GM23338 (cell line): ENCODE measurements around the gene SDR42E1.

Source experiments
- REST ChIP-seq: IDR thresholded peaks from one replicate; pipeline ENCODE4 v1.6.1; 2018; ENCODE audit warnings: antibody characterized with exemption; ENCODE audit not compliant: unreplicated experiment
- TF ChIP-seq, protein P1 (sequence below), 2 experiments: fragments of 200-600 bp in 1 of 2; sonication (generic) in 1 of 2; conservative IDR thresholded peaks; 2 replicates each; pipeline versions ENCODE4 v1.5.1 to v1.6.1; 2016 to 2017; ENCODE audit warnings: antibody characterized with exemption in 2 of 2, low read depth in 2 of 2, mild to moderate bottlenecking in 2 of 2, moderate library complexity in 1 of 2

- TF ChIP-seq, protein P1, sequence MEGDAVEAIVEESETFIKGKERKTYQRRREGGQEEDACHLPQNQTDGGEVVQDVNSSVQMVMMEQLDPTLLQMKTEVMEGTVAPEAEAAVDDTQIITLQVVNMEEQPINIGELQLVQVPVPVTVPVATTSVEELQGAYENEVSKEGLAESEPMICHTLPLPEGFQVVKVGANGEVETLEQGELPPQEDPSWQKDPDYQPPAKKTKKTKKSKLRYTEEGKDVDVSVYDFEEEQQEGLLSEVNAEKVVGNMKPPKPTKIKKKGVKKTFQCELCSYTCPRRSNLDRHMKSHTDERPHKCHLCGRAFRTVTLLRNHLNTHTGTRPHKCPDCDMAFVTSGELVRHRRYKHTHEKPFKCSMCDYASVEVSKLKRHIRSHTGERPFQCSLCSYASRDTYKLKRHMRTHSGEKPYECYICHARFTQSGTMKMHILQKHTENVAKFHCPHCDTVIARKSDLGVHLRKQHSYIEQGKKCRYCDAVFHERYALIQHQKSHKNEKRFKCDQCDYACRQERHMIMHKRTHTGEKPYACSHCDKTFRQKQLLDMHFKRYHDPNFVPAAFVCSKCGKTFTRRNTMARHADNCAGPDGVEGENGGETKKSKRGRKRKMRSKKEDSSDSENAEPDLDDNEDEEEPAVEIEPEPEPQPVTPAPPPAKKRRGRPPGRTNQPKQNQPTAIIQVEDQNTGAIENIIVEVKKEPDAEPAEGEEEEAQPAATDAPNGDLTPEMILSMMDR (conservative IDR thresholded peaks at IDR 0.05; ENCODE audit: low read depth in 2 of 2) = no peak
- TF ChIP-seq REST = no peak
Observed at GRCh38 chr16:81956213-81956948, 54.9 kb downstream of the SDR42E1 start.
